Endometrial microvascular endothelial cells (primary cell): ENCODE results near the gene SYT3. TPM values are rescaled to one million over a fixed set of nuclear protein-coding genes. Genes with fewer than 3 reads are reported as not detected.

ENCODE experiments used
- in situ Hi-C: cut with HindIII; loops from 2 replicates; pipeline ENCODE4 v1.10.0; 2017; ENCODE audit warnings: low sequenced_read_pairs, low pct_unique_long_range_greater_than_20kb; ENCODE audit errors: inconsistent ontology term
- total RNA-seq: library from RNA; depleted of rRNA; stranded (reverse); fragments of >200 nt; gene quantifications from one replicate; pipeline ENCODE4 v1.2.3, GENCODE V29; 2015; ENCODE audit errors: inconsistent ontology term

SYT3 gene
- total RNA-seq = not detected

GRCh38 chr19:50639121-50640112, at the start of gene SYT3:
TSS of gene SYT3 (minus strand) at chr19:50639881. CDS start at chr19:50637411, 2,470 bp downstream.
- in situ Hi-C loops = no loop called here

- in situ Hi-C loops = no loop called here
Measured at GRCh38 chr19:50688766-50689165, 49.1 kb upstream of the SYT3 start.

- in situ Hi-C loops = no loop called here
Measured at GRCh38 chr19:50686310-50687032, 46.8 kb upstream of the SYT3 start.

GRCh38 chr19:50679177-50680125, 39.8 kb upstream of the SYT3 start:
- in situ Hi-C loops = no loop called here

GRCh38 chr19:50678323-50678722, 38.6 kb upstream of the SYT3 start:
- in situ Hi-C loops = no loop called here

- in situ Hi-C loops = no loop called here
Measured at GRCh38 chr19:50677636-50678035, 38.0 kb upstream of the SYT3 start.

GRCh38 chr19:50676625-50677197, 37.0 kb upstream of the SYT3 start:
- in situ Hi-C loops = no loop called here

GRCh38 chr19:50673118-50673517, 33.4 kb upstream of the SYT3 start:
- in situ Hi-C loops = no loop called here

- in situ Hi-C loops = no loop called here
Measured at GRCh38 chr19:50670102-50670380, 30.4 kb upstream of the SYT3 start.

GRCh38 chr19:50669302-50670101, 29.8 kb upstream of the SYT3 start:
- in situ Hi-C loops = no loop called here

- in situ Hi-C loops = no loop called here
Measured at GRCh38 chr19:50668879-50669278, 29.2 kb upstream of the SYT3 start.

- in situ Hi-C loops = no loop called here
Measured at GRCh38 chr19:50668416-50668815, 28.7 kb upstream of the SYT3 start.

GRCh38 chr19:50667759-50668231, 28.1 kb upstream of the SYT3 start:
- in situ Hi-C loops = no loop called here

- in situ Hi-C loops = no loop called here
Measured at GRCh38 chr19:50667177-50667758, 27.6 kb upstream of the SYT3 start.

- in situ Hi-C loops = no loop called here
Measured at GRCh38 chr19:50666346-50667176, 26.9 kb upstream of the SYT3 start.

GRCh38 chr19:50664204-50664603, 24.5 kb upstream of the SYT3 start:
- in situ Hi-C loops = no loop called here

GRCh38 chr19:50663482-50663790, 23.8 kb upstream of the SYT3 start:
- in situ Hi-C loops = no loop called here
